Measurements from ENCODE around the gene ERICH4.
"Not testable (repeated sequence)": the region's sequence is repeated elsewhere in the genome, so short reads cannot be mapped to it uniquely, and the experiment has no call there.

ERICH4 gene

GRCh38 chr19:41442473-41443355, at the start of gene ERICH4:
TSS of gene ERICH4 (plus strand) at chr19:41443156. CDS start at chr19:41443170, 14 bp downstream.
- no peak for DNase-seq

- no peak for DNase-seq
Measured at GRCh38 chr19:41395355-41395754, 47.6 kb upstream of the ERICH4 start.

GRCh38 chr19:41397086-41398049, 45.6 kb upstream of the ERICH4 start, which contains the start of the genes BCKDHA and EXOSC5:
TSS of gene BCKDHA (plus strand) at chr19:41397818. CDS start at chr19:41397828, 10 bp downstream.
TSS of gene EXOSC5 (minus strand) at chr19:41397359. CDS start at chr19:41397328, 31 bp downstream.
- peak; percentile 100 for DNase-seq

GRCh38 chr19:41398050-41398418, 44.9 kb upstream of the ERICH4 start:
- DNase-seq: no peak

GRCh38 chr19:41398598-41398997, 44.4 kb upstream of the ERICH4 start:
- DNase-seq: no peak

GRCh38 chr19:41399091-41399490, 43.9 kb upstream of the ERICH4 start:
- DNase-seq: no peak

GRCh38 chr19:41399525-41399924, 43.4 kb upstream of the ERICH4 start:
- no peak for DNase-seq

GRCh38 chr19:41401483-41401882, 41.5 kb upstream of the ERICH4 start:
- no peak for DNase-seq

GRCh38 chr19:41402010-41402409, 40.9 kb upstream of the ERICH4 start:
- no peak for DNase-seq

GRCh38 chr19:41403181-41403970, 39.6 kb upstream of the ERICH4 start:
- no peak for DNase-seq

GRCh38 chr19:41405776-41406175, 37.2 kb upstream of the ERICH4 start:
- no peak for DNase-seq

GRCh38 chr19:41407271-41407670, 35.7 kb upstream of the ERICH4 start:
- DNase-seq: peak; percentile 95

GRCh38 chr19:41408256-41408655, 34.7 kb upstream of the ERICH4 start:
- DNase-seq: no peak

GRCh38 chr19:41408846-41409245, 34.1 kb upstream of the ERICH4 start:
- DNase-seq: not testable (repeated sequence)

GRCh38 chr19:41409288-41409687, 33.7 kb upstream of the ERICH4 start:
- DNase-seq: peak; percentile 94

GRCh38 chr19:41410336-41411054, 32.5 kb upstream of the ERICH4 start:
- DNase-seq: no peak

GRCh38 chr19:41411100-41411967, 31.6 kb upstream of the ERICH4 start:
- no peak for DNase-seq

- DNase-seq: no peak
Measured at GRCh38 chr19:41411968-41412265, 31.0 kb upstream of the ERICH4 start.

GRCh38 chr19:41412953-41413352, 30.0 kb upstream of the ERICH4 start:
- DNase-seq: no peak

- no peak for DNase-seq
Measured at GRCh38 chr19:41413947-41414346, 29.0 kb upstream of the ERICH4 start.

GRCh38 chr19:41414461-41414860, 28.5 kb upstream of the ERICH4 start:
- DNase-seq: no peak
